Measurements from ENCODE around the gene MDFI.

DNA sequence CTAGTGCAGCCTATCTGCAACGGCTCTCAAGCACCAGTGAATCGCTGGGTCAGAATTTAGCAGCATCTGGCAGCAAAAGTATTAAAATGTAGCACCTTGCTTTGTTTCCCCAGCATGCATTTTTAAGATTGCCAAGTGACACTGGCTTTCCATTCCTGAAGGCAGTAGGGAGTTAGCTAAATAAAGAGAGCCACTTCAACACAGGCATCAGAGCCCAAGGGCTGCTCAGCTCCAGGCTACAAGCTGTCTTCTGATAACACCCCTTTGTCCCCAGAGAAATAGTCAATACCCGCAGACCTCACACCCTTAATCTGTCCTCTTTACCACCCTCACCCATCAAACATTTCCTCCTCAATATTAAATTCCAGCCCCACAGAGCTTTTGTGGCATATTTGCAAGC, 19.7 kb upstream of the MDFI start:
- no peak for TF ChIP-seq CTCF (conservative IDR thresholded peaks at IDR 0.05; ENCODE audit: low read depth, low read length)
- no peak for TF ChIP-seq EZH2 (IDR thresholded peaks at IDR 0.05; ENCODE audit: low read length, unreplicated experiment)

All from PC-3 (cell line).